Spleen (tissue), 11 donors: ENCODE data around the gene PPP3CA. TPM values are rescaled to one million over a fixed set of nuclear protein-coding genes. Genes with fewer than 3 reads are reported as not detected.

Source experiments
- DNase-seq: peaks from one replicate; pipeline ENCODE4 v3.0.0-alpha.2; 2020
- H3K27ac ChIP-seq, 8 donors: fragments of 200-600 bp; sonication (generic) in 7 of 8; 1 replicate in 4 of 8; 2 replicates in 4 of 8; pipeline versions ENCODE4 v1.5.0 to v1.8.0; 2016 to 2021; ENCODE audit warnings: inconsistent platforms in 4 of 8, mild to moderate bottlenecking in 4 of 8, moderate library complexity in 1 of 8
- H3K27me3 ChIP-seq, 7 donors: fragments of 200-600 bp; sonication (generic) in 6 of 7; replicated peaks in 1 of 7; 1 replicate in 4 of 7; 2 replicates in 3 of 7; pipeline versions ENCODE4 v1.5.0 to v1.8.0; 2016 to 2021; ENCODE audit warnings: inconsistent platforms in 3 of 7, mild to moderate bottlenecking in 1 of 7
- H3K36me3 ChIP-seq, 6 donors: fragments of 200-600 bp; sonication (generic) in 5 of 6; 1 replicate in 4 of 6; 2 replicates in 2 of 6; pipeline versions ENCODE4 v1.5.0 to v1.8.0; 2016 to 2021; ENCODE audit warnings: inconsistent platforms in 2 of 6
- H3K4me1 ChIP-seq, 6 donors: fragments of 200-600 bp; sonication (generic) in 5 of 6; 1 replicate in 3 of 6; 2 replicates in 3 of 6; pipeline versions ENCODE4 v1.5.0 to v1.8.0; 2016 to 2021; ENCODE audit warnings: inconsistent platforms in 3 of 6
- H3K4me3 ChIP-seq, 8 donors: fragments of 200-600 bp; sonication (generic) in 7 of 8; 1 replicate in 4 of 8; 2 replicates in 4 of 8; pipeline versions ENCODE4 v1.5.0 to v1.8.0; 2016 to 2021; ENCODE audit warnings: inconsistent platforms in 4 of 8, mild to moderate bottlenecking in 4 of 8, moderate library complexity in 2 of 8
- H3K9me3 ChIP-seq, 8 donors: fragments of 200-600 bp; sonication (generic) in 7 of 8; 1 replicate in 4 of 8; 2 replicates in 4 of 8; pipeline versions ENCODE4 v1.5.0 to v1.8.0; 2016 to 2021; ENCODE audit warnings: inconsistent platforms in 4 of 8
- CTCF ChIP-seq, 11 experiments: fragments of 200-600 bp in 7 of 11; fragments of 450-650 bp in 4 of 11; sonication (generic) in 4 of 11; IDR thresholded peaks in 8 of 11; conservative IDR thresholded peaks in 3 of 11; 1 replicate in 7 of 11; 2 replicates in 4 of 11; pipeline versions ENCODE4 v1.4.0 to v1.8.0; 2016 to 2021; ENCODE audit warnings: antibody characterized with exemption in 11 of 11, inconsistent platforms in 4 of 11, mild to moderate bottlenecking in 1 of 11
- POLR2A ChIP-seq, 3 donors: fragments of 450-650 bp; IDR thresholded peaks; one replicate each; pipeline ENCODE4 v1.5.1; 2017; ENCODE audit warnings: antibody characterized with exemption in 3 of 3, mild to moderate bottlenecking in 1 of 3
- POLR2AphosphoS5 ChIP-seq, 3 donors: sonication (generic); formaldehyde crosslinking; IDR thresholded peaks; one replicate each; pipeline ENCODE4 v1.5.1; 2017; ENCODE audit warnings: antibody characterized with exemption in 3 of 3
- WGBS, 5 donors: extraction: QIAGEN DNeasy Blood & Tissue Kit in 3 of 5; methylation state at CpG; one replicate each; pipeline versions ENCODE4 v1.1.5 to v1.1.7; 2013 to 2018; 5-methylcytosine and 5-hydroxymethylcytosine counted together
- intact Hi-C: fragments of 100-400 bp; cut with DNase I; formaldehyde crosslinking; loops from one replicate; pipeline ENCODE4 v1.15.0; 2023; ENCODE audit warnings: low total_unique reads
- polyA plus RNA-seq, 3 donors: library from polyadenylated mRNA; stranded (reverse); fragments of 200-250 nt; gene quantifications; one replicate each; pipeline ENCODE4 v1.2.1, GENCODE V29; 2013
- total RNA-seq, 7 donors: library from RNA; depleted of rRNA in 3 of 7; stranded (reverse); fragments of >200 nt in 3 of 7; fragmentation: NEBNext Ultra II Directional in 4 of 7; extraction: Animal tissue kit (Norgen Biotek cat#: 25700) in 4 of 7; gene quantifications; one replicate each; pipeline versions ENCODE4 v1.1.0 to v1.2.1, GENCODE V29; 2016 to 2021
- donor health status: healthy with polysubstance abuse.
- donor health status: DM: no; HTN: no; CAD: no; lungs with moderate emphysema.
- donor health status: DM: no; HTN: no; CAD: no.
- donor health status: Bipolar disorder and iron deficiency.
- donor health status: healthy.
- donor health status: DM: no; HTN: no; CAD: no.
- donor health status: DM: yes; HTN: yes; CAD: no.

Gene PPP3CA
- total and polyA plus RNA-seq, 10 donors: 15.5 to 50.0 (median 39.6) TPM

DNA sequence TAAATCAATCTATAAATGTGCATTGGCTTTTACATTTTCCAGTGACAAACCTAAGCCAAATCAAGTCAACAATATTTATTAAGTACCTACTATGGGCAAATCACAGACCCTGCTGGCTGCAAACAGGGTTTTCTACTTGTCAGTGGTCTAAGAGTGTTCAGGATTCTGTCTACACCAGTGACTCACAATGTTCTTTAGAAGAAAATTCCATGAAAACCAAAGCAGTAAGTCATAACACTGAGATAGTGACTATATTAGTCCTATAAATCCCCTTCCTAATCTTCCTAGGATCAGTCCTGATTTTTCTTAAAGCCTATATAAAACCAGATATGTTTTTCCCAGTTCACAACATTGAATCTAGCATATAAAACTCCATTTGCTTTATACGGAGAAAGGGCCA, 69.7 kb downstream of the PPP3CA start:
- Histone ChIP-seq H3K36me3 (no peaks in the 10 kb centered on the region), H3K4me3 (no peak overlapping the region), H3K4me1 (peaks cover 6 to 63% (median 34%) of the 10 kb centered on the region in 6 donors), H3K27ac (no peak overlapping the region), H3K27me3 (no peaks in the 10 kb centered on the region), H3K9me3 (no peaks in the 10 kb centered on the region)
- WGBS, 5 donors: 0 to 96% (median 3%) methylated on average over 1 of the region's 1 CpG
- intact Hi-C loops: no loop called here
- DNase-seq: no peak
- TF ChIP-seq POLR2A (IDR thresholded peaks at IDR 0.05): no peak
- no peak for TF ChIP-seq CTCF (IDR thresholded peaks at IDR 0.05 in 8 of 11, conservative IDR thresholded peaks at IDR 0.05 in 3 of 11)
- no peak for TF ChIP-seq POLR2AphosphoS5 (IDR thresholded peaks at IDR 0.05)

DNA sequence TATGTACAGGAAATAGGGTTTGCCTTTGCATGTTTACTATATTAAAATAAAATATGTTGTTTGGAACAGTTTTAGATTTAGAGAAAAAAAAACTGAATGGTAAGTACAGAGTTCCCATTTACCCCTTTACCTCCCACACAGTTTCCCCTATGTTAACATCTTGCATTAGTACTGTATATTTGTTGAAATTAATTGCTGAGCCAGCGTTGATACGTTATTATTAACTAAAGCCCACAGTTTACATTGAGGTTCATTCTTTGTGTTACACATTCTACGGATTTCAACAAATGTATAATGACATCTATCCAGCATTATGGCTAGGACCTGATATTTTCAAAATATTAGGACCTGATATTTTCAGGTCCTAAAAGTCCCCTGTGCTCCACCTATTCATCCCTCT, 70.7 kb downstream of the PPP3CA start:
- intact Hi-C loops: no loop called here
- 84 to 96% (median 94%) methylated on average over 3 of the region's 3 CpGs for WGBS, 5 donors

DNA sequence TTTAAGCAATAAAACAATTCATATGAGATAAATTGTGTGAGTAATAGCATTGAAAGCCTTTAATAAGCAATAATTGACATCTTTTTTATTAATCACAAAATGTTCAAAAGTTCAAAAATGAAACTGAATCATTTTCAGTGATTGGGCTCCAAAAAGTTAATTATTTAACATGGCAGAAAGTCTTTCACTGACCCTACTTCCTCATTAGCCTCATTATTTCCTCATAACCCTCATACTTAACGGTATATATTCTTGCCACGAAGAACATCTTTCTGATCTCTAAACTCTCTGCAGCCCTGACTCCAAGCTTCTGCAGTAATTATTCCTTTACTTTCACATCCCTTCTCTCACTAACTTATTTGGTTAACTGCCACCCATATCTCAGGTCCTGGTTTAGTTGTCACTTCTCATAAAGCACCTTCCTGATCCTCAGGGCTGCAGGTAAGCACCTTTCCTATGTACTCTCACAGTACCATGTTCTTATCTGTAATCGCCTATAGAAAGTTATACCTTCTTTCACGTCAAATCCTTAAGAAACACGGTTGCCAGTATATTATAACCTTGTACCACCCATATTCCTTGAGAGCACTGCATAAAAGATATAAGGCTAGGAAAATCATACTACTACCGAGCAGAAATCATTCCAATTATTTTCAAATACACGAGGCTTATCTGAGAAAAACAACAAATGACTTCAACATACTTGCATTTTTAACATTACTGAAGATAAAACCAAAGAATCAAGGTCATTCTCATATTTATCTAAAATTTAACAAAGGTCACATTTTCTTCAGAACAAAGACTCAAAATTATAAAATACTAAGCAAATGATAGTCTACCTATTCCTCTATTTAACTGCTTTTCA, 72.2 kb downstream of the PPP3CA start:
- no peaks in the 10 kb centered on the region for H3K9me3 ChIP-seq
- no peak overlapping the region for H3K27ac ChIP-seq
- WGBS, 5 donors: 59 to 64% (median 63%) methylated on average over 7 of the region's 7 CpGs

More for the DNA sequence above, 70.7 kb downstream of the PPP3CA start:
- TF ChIP-seq POLR2A (IDR thresholded peaks at IDR 0.05): no peak
- TF ChIP-seq POLR2AphosphoS5 (IDR thresholded peaks at IDR 0.05): no peak
- no peak for TF ChIP-seq CTCF (IDR thresholded peaks at IDR 0.05 in 8 of 11, conservative IDR thresholded peaks at IDR 0.05 in 3 of 11)
- DNase-seq: no peak
- Histone ChIP-seq H3K4me3 (no peak overlapping the region), H3K4me1 (peaks cover 0 to 62% (median 29%) of the 10 kb centered on the region in 6 donors), H3K27me3 (no peaks in the 10 kb centered on the region), H3K27ac (no peak overlapping the region), H3K9me3 (no peaks in the 10 kb centered on the region), H3K36me3 (no peaks in the 10 kb centered on the region)

DNA sequence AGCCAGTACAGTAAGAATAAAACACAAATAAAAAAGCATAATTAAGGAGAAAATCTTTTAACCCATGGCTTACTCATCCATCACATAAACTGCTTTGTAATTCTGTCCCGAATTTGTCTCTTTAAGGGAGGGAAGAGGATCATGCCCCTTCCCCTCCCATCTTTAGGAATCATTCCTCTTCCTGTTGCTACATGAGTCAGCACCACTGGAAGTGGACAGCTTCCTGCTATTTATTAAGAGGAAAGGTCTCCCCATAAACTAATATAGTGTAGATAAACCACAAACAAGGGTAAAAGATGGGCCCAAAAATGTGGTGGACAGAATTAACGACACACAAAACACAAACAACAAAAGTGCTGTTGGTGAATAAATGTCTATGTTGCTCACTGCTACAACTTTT, 75.8 kb downstream of the PPP3CA start:
- Histone ChIP-seq H3K27me3 (no peaks in the 10 kb centered on the region), H3K27ac (no peak overlapping the region), H3K4me3 (no peak overlapping the region), H3K9me3 (no peaks in the 10 kb centered on the region), H3K36me3 (no peaks in the 10 kb centered on the region), H3K4me1 (peaks cover 0 to 66% (median 25%) of the 10 kb centered on the region in 6 donors)
- intact Hi-C loops: no loop called here
- TF ChIP-seq CTCF (IDR thresholded peaks at IDR 0.05 in 8 of 11, conservative IDR thresholded peaks at IDR 0.05 in 3 of 11): no peak
- TF ChIP-seq POLR2A (IDR thresholded peaks at IDR 0.05): no peak
- no peak for TF ChIP-seq POLR2AphosphoS5 (IDR thresholded peaks at IDR 0.05)
- DNase-seq: no peak
- 55 to 74% (median 66%) methylated on average over 2 of the region's 2 CpGs for WGBS, 5 donors

More for the DNA sequence above, 72.2 kb downstream of the PPP3CA start:
- Histone ChIP-seq H3K36me3 (no peaks in the 10 kb centered on the region), H3K27me3 (no peaks in the 10 kb centered on the region), H3K4me3 (no peak overlapping the region), H3K4me1 (peaks cover 0 to 62% (median 33%) of the 10 kb centered on the region in 6 donors)
- intact Hi-C loops: no loop called here
- no peak for DNase-seq
- no peak for TF ChIP-seq POLR2AphosphoS5 (IDR thresholded peaks at IDR 0.05)
